ENCODE results near the gene DLX4.
A peak's percentile ranks its signal among the peaks of the same experiment; 100 is the strongest.

The DLX4 gene

GRCh38 chr17:49990921-49991320 lies 21.9 kb downstream of the DLX4 start:
- DNase-seq, result no peak

GRCh38 chr17:49991409-49991808 lies 22.4 kb downstream of the DLX4 start:
- no peak for DNase-seq

DNA sequence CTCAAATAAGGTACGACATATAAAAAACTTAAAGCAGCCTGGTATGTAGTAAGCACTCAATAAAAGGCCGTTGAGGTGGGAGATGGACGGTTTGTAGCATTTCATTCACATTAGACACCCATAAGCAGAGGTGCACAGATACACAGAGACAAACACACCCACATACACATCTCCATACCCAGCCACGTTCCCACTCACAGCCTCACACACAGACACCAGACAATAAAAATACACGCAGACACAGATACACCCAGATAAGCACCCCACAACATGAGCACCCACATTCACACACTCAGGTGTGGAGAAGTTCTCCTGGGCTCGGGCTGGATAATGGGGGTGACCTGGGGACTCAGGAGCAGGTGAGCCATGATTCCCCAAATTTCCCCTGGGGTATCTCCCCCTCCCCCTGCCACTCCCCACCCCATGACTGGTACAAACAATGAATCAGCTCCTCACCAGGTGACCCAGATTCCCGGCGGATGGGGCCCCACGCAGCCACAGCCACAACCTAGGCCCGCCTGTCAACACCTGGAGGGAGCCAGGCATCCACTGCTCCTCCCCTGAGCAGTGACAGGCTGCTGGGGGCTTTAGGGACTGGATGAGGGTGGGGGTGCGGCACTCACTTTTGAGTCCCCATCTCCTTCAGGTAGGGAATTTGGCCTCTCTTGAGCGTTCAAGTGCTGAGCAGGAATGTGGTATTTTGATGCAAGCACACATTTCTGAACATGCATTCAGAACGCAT lies 23.4 kb downstream of the DLX4 start:
- no peak for DNase-seq

- no peak for DNase-seq
Observed at GRCh38 chr17:49992933-49993422, 24.0 kb downstream of the DLX4 start.

- no peak for DNase-seq
Observed at GRCh38 chr17:49993423-49994060, 24.6 kb downstream of the DLX4 start.

DNA sequence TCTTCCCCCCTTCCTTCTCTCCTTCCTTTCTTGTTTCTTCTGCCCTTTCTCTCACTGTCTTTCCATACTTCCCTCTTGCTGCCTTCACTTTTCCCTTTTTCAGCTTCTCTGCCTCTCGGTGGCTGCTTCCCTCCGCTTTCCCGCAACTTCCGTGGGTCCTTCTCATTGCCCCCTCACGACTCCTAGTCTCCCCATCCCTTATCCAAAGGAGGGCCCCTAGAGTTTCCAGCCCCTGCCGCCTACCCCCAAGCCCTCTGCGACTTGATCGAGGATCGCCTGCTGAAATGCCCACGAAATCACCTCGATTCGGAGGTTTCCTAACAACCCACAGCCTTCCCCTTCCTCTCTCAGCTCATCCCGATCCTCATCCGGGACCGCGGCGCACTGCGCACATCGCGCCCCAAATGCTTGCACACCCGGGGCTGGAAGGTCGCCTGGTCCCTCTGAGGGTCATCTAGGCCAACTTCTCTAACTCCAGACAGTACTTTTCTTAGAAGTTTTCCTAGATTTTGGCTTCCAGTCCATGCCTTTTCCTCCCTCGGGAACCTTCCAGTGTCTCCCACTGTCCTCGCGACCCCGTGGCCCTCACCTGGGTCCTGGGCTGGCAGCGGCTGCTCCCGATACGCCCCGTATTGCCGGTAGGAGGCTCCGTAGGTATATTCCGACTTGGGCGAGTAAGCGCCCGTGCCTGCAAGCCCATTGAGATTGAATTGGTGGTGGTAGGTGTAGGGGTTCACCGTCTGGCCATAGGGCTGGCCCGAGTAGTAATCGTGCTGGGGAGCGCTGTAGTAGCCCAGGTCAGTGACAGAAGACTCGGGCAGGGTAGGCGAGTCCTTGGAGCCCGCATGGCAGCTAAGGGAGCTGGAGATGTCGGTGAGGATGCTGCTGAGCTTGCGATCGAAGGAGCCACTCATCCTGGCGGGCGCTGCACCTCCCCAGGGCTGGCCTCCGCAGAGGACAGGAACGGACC lies 25.4 kb downstream of the DLX4 start:
- no peak for DNase-seq

- no peak for DNase-seq
Observed at GRCh38 chr17:49995055-49995738, 26.2 kb downstream of the DLX4 start, which contains the start of gene DLX3. Gene DLX3 (minus strand): TSS chr17:49995224. CDS start chr17:49994998, 226 bp downstream.

GRCh38 chr17:49996121-49996494 lies 27.1 kb downstream of the DLX4 start:
- DNase-seq, result no peak

- peak; percentile 56 for DNase-seq
Observed at GRCh38 chr17:49996495-49997300, 27.7 kb downstream of the DLX4 start.

GRCh38 chr17:49997301-49997650 lies 28.3 kb downstream of the DLX4 start:
- no peak for DNase-seq

DNA sequence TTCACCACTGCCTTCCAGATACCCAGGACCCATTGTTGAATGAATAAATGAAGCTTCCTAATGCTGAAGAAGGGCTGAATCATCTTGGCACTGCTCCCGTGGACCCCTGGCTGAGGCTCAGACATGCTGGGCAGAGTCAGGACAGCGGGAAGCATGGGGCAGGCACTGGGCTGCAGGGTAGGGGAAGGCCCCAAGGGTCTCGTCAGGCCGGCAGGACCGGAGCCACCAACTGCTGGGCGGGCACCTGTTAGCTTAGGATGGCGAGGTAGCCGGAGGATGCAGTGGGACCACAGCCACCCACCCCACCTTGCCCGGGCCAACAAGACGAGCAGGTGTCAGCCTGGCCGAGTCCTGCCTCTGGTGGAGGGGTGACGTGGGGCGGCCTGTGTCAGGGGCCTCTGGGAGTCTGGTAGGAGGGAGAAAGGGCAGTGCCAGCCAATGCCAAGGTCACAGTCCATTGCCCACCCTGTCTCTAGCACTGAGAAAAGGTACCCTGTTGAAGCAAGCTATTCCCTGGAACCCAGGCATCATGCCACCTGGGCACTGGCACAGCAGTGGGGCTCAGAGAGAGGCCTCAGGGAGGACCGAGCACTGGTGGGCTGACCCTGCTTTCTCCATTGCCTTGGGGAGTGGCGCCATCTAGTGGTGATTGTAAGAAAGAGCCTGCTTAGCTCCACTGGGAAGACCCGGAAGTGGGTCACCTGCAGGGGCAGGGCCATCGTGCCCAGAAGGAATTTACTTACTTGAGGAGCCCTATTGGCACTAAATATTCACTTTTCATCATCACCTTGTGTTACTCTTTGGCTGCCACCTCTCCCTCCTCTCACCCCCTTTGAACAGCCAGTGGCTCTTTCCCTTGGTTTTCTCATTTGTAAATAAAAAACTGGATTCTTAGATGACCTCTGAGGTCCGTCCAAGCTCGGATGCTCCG lies 29.0 kb downstream of the DLX4 start:
- DNase-seq, result peak; percentile 70

GRCh38 chr17:49998836-49999511 lies 30.0 kb downstream of the DLX4 start:
- DNase-seq, result no peak

- DNase-seq, result no peak
Observed at GRCh38 chr17:50003911-50004310, 34.9 kb downstream of the DLX4 start.

GRCh38 chr17:50009282-50009681 lies 40.3 kb downstream of the DLX4 start:
- DNase-seq, result no peak

DNA sequence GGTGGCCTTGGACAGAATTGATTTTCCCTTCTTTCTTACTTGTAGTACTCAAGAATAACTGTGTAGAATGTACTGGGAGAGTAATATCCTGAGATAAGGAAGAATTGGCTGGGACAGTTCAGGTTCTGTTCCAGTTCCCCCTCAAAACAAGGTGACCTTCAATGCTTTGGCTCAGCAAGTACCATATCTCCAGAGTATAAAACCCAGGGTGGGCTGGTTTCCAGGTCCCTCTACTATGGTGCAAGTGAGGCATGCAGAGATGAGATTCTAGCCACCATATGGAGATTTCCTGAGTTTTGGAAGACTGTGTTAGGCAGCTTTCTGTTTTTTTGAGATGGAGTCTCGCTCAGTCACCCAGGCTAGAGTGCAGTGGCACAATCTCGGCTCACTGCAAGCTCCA lies 44.1 kb downstream of the DLX4 start:
- no peak for DNase-seq

DNA sequence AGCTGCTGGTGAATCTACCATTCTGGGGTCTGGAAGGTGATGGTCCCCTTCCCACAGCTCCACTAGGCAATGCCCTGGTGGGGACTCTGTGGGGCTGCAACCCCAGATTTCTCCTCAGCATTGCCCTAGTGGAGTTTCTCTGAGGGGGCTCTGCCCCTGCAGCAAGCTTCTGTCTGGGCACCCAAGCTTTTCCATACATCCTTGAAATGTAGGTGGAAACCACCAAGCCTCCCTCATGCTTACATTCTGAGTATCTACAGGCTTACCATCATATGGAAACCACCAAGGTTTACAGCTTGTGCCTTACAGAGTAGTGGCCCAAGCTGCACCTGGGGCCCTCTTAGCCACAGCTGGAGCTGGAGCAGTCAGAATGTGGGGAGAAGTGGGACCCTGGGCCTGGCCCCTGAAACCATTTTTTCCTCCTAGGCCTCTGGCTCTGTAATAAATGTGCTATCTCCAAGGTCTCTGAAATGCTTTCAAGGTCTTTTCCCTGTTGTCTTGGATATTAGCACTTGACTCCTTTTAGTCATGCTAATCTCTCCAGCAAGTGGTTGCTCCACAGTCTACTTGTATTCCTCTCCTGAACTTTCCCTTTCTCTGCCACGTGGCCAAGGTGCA lies 45.6 kb downstream of the DLX4 start:
- DNase-seq, result no peak

DNA sequence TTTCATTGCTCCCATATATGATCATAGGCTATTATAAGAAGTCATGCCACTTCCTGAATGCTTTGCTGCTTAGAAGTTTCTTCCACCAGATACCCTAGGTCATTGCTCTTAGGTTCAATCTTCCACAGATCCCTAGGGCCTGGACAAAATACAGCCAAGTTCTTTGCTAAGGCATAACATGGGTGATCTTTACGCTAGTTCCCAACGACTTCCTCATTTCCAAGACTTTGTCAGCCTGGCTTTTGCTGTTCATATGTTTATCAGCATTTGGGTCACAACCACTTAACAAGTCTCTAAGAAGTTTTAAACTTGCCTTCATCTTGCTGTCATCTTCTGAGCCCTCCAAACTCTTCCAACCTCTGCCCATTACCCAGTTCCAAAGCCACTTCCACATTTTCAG lies 46.2 kb downstream of the DLX4 start:
- DNase-seq, result no peak

DNA sequence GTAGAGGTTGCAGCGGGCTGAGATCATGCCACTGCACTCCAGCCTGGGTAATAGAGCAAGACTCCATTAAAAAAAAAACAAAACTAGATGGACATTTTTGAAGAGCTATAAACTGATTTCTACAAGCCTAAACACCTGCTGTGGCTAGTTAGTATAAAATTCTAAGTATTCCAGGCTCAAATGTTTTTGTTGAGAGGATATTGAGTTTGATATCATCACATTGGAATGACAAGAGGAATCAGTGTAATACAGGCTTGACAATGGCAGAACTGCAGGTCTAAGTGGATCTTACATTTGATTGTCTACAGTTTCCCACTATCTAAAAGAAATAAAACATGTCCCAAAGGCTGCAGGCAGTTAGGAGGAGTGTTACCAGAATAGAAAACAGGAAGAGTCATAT lies 49.9 kb downstream of the DLX4 start:
- no peak for DNase-seq

DNA sequence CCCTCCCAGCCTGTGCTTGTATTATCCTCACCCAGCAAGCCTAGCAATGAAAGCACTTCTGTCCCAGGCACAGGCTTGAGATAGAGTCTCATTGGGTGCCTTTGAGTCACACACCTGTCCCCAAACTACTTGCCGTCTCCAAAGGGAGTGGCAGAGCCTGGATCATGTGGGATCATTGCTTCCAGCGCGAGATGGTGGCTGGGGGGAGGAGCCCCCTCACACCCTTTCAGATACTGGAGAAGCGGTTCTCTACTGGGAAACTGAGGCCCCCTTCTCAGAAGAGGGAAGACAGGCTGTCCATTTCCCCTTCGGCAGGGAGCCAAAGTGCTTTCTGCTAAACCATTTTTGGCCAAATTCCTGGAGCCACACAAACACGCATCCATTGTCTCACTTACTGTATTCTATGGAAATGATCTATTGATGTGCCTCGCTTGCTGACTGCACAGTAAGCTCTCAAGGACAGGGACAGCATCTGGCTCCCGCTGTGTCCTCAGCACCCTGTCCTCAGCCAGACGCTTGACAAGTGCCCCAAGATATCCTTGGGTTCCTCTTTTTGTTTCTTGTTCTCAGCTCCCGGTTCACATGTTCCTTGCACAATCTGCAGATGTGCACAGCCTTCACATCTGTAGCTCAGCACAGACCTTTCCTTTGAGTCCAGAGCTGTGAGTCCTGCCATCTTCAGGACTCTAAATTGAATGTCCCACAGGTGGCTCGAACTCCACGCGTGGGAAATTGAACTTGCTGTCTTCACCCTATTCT lies 52.0 kb downstream of the DLX4 start:
- no peak for DNase-seq
